Activated CD4-positive, alpha-beta T cell treated with anti-CD3 and anti-CD28 coated beads, Interleukin-2, amount 50 U/mL, for 16 hours (primary cell): ENCODE measurements around the gene ACOT2.

Experiments
- DNase-seq: peaks from one replicate; pipeline ENCODE4 v3.0.0-alpha.2; 2020

Gene ACOT2

DNA sequence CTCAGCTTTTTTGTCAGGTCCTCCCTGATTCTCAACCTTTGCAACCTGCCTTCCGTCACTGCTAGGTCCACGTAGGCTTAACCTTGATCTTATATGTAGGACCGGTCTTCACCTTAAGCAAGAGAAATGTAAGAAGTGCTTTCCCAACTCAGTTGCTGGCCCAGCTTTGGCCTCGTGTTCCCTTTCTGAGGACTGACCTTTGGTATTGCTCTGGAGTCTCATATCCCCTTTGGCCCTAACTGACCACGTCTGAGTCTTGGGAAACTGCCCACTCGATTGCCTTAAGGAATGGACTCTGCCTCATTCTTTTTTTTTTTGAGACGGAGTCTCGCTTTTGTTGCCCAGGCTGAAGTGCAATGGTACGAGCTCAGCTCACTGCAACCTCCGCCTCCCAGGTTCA lies 51.3 kb downstream of the ACOT2 start:
- DNase-seq = no peak

DNA sequence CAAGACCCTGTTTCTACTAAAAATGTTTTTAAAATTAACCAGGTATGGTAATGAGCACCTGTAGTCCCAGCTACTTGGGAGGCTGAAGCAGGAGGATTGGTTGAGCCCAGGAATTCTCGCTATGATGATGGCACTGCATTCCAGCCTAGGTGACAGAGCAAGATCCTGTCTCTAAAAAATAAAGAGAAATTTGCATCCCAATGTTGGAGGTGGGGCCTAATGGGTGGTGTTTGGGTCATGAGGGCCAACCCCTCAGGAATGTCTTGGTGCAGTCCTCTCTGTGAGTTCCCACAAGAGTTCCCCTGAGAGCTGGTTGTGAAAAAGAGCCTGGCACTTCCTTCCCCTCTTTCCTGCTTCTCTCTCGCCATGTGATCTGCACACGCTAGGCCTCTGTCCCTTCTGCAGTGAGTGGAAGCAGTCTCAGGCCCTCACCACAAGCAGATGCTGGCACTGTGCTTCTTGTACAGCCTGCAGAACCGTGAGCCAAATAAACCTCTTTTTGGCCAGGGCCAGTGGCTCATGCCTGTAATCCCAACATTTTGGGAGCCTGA lies 54.6 kb downstream of the ACOT2 start:
- DNase-seq = no peak
